Sigmoid colon (tissue), 7 donors: Measurements from ENCODE around the gene ITPRIPL1. TPM values are rescaled to one million over a fixed set of nuclear protein-coding genes. Genes with fewer than 3 reads are reported as not detected.

Source experiments
- DNase-seq: peaks from one replicate; pipeline ENCODE4 v3.0.0-alpha.2; 2019
- H3K27ac ChIP-seq, 4 donors: fragments of 200-600 bp; sonication (generic); one replicate each; pipeline ENCODE4 v1.5.1; 2016 to 2019; ENCODE audit warnings: mild to moderate bottlenecking in 1 of 4
- H3K27me3 ChIP-seq, 3 donors: fragments of 200-600 bp; sonication (generic); one replicate each; pipeline ENCODE4 v1.5.1; 2019; ENCODE audit warnings: mild to moderate bottlenecking in 1 of 3
- H3K36me3 ChIP-seq, 4 donors: fragments of 200-600 bp; sonication (generic); one replicate each; pipeline ENCODE4 v1.5.1; 2016 to 2019
- H3K4me1 ChIP-seq, 4 donors: fragments of 200-600 bp; sonication (generic); one replicate each; pipeline ENCODE4 v1.5.1; 2017 to 2019
- H3K4me3 ChIP-seq, 4 donors: fragments of 200-600 bp; sonication (generic); one replicate each; pipeline ENCODE4 v1.5.1; 2017 to 2019; ENCODE audit warnings: mild to moderate bottlenecking in 2 of 4, moderate library complexity in 1 of 4
- H3K9me3 ChIP-seq, 4 donors: fragments of 200-600 bp in 3 of 4; sonication (generic) in 3 of 4; one replicate each; pipeline versions ENCODE4 v1.5.1 to v1.6.1; 2013 to 2019
- CTCF ChIP-seq, 4 experiments: fragments of 450-650 bp in 3 of 4; fragments of 200-600 bp in 1 of 4; IDR thresholded peaks; one replicate each; pipeline ENCODE4 v1.5.1; 2016 to 2019; ENCODE audit warnings: antibody characterized with exemption in 4 of 4, mild to moderate bottlenecking in 3 of 4, moderate library complexity in 2 of 4
- EP300 ChIP-seq, 4 donors: sonication (generic); formaldehyde crosslinking; IDR thresholded peaks; one replicate each; pipeline ENCODE4 v1.6.1; 2017; ENCODE audit warnings: antibody characterized with exemption in 4 of 4
- POLR2A ChIP-seq, 2 donors: fragments of 450-650 bp; IDR thresholded peaks; one replicate each; pipeline ENCODE4 v1.6.1; 2016; ENCODE audit warnings: antibody characterized with exemption in 2 of 2, mild to moderate bottlenecking in 2 of 2, moderate library complexity in 2 of 2
- POLR2AphosphoS5 ChIP-seq, 4 donors: sonication (generic); formaldehyde crosslinking; IDR thresholded peaks; one replicate each; pipeline ENCODE4 v1.6.1; 2017; ENCODE audit warnings: antibody characterized with exemption in 4 of 4
- WGBS, 2 donors: extraction: QIAGEN DNeasy Blood & Tissue Kit; methylation state at CpG; one replicate each; pipeline ENCODE4 v1.1.7; 2013; 5-methylcytosine and 5-hydroxymethylcytosine counted together
- intact Hi-C: fragments of 100-400 bp; cut with DNase I; formaldehyde crosslinking; loops from one replicate; pipeline ENCODE4 v1.15.1; 2023
- polyA plus RNA-seq, 3 donors: library from polyadenylated mRNA; stranded (reverse); fragments of 200-250 nt; gene quantifications; one replicate each; pipeline ENCODE4 v1.2.3, GENCODE V29; 2013
- total RNA-seq, 4 donors: library from RNA; depleted of rRNA; stranded (reverse); fragments of >200 nt; gene quantifications; one replicate each; pipeline ENCODE4 v1.1.0, GENCODE V29; 2016
- donor health status: healthy with polysubstance abuse.
- donor health status: Bipolar disorder and iron deficiency.
- donor health status: healthy.

ITPRIPL1 gene
- total and polyA plus RNA-seq, 7 donors = 0.23 to 2.0 (median 0.83) TPM; not detected in 2

- H3K9me3 ChIP-seq = no peaks in the 10 kb centered on the region
- H3K27me3 ChIP-seq = no peaks in the 10 kb centered on the region
- H3K4me3 ChIP-seq = no peak overlapping the region
- TF ChIP-seq EP300 (IDR thresholded peaks at IDR 0.05) (no peak), POLR2AphosphoS5 (IDR thresholded peaks at IDR 0.05) (no peak), CTCF (IDR thresholded peaks at IDR 0.05) (no peak), POLR2A (IDR thresholded peaks at IDR 0.05) (no peak)
- peaks cover 68 to 100% (median 94%) of the 10 kb centered on the region in 4 donors for H3K36me3 ChIP-seq
- WGBS, 2 donors = 93 to 94% methylated on average over 5 of the region's 5 CpGs
- DNase-seq = no peak
- no peak overlapping the region for H3K27ac ChIP-seq
- intact Hi-C loops = no loop called here
- H3K4me1 ChIP-seq = peaks cover 0 to 4% (median 0%) of the 10 kb centered on the region in 4 donors
These were observed 28.2 kb upstream of the ITPRIPL1 start for GRCh38 chr2:96296925-96297324.

GRCh38 chr2:96301865-96302264 lies 23.3 kb upstream of the ITPRIPL1 start:
- Histone ChIP-seq H3K4me3 (no peak overlapping the region), H3K27ac (no peak overlapping the region), H3K4me1 (peaks cover 0 to 39% (median 15%) of the 10 kb centered on the region in 4 donors), H3K27me3 (no peaks in the 10 kb centered on the region), H3K36me3 (peaks cover 54 to 66% (median 60%) of the 10 kb centered on the region in 4 donors), H3K9me3 (no peaks in the 10 kb centered on the region)
- intact Hi-C loops = loop anchor here (5.0 kb wide), 1 partner anchor 205 kb away; the partner anchor contains the start of gene NEURL3
- no peak for DNase-seq
- TF ChIP-seq POLR2AphosphoS5 (IDR thresholded peaks at IDR 0.05) = no peak
- no peak for TF ChIP-seq EP300 (IDR thresholded peaks at IDR 0.05)
- no peak for TF ChIP-seq CTCF (IDR thresholded peaks at IDR 0.05)
- no peak for TF ChIP-seq POLR2A (IDR thresholded peaks at IDR 0.05)
- WGBS, 2 donors = 79 to 91% methylated on average over 1 of the region's 1 CpG

- H3K4me1 ChIP-seq = peaks cover 0 to 39% (median 15%) of the 10 kb centered on the region in 4 donors
- intact Hi-C loops = loop anchor here (2.0 to 5.0 kb wide), 3 partner anchors 30 to 203 kb away; partner anchors contain the start of genes CIAO1, NCAPH and NEURL3
- no peak for DNase-seq
- peaks cover 26 to 38% (median 33%) of the 10 kb centered on the region in 4 donors for H3K36me3 ChIP-seq
- no peak for TF ChIP-seq CTCF (IDR thresholded peaks at IDR 0.05)
- TF ChIP-seq POLR2A (IDR thresholded peaks at IDR 0.05) = no peak
- no peak for TF ChIP-seq POLR2AphosphoS5 (IDR thresholded peaks at IDR 0.05)
- no peak for TF ChIP-seq EP300 (IDR thresholded peaks at IDR 0.05)
- peak overlapping the region; percentile 84 to 88 (median 85) for H3K27ac ChIP-seq
- H3K9me3 ChIP-seq = no peaks in the 10 kb centered on the region
- WGBS, 2 donors = 67 to 71% methylated on average over 11 of the region's 11 CpGs
- peak overlapping the region; percentile 79 to 98 (median 87) for H3K4me3 ChIP-seq
- no peaks in the 10 kb centered on the region for H3K27me3 ChIP-seq
These were observed 20.5 kb upstream of the ITPRIPL1 start for GRCh38 chr2:96304606-96305005.

GRCh38 chr2:96305091-96305978 lies 19.8 kb upstream of the ITPRIPL1 start, which contains the start of gene SNRNP200:
Gene SNRNP200, minus strand, starts transcription at chr2:96305546. Its CDS starts 109 bp downstream, at chr2:96305437.
- Histone ChIP-seq H3K36me3 (peaks cover 26 to 31% (median 29%) of the 10 kb centered on the region in 4 donors), H3K4me1 (peaks cover 0 to 39% (median 15%) of the 10 kb centered on the region in 4 donors), H3K9me3 (no peaks in the 10 kb centered on the region), H3K4me3 (peak within 1 kb of the TSS; percentile 79 to 98 (median 87)), H3K27ac (peak within 1 kb of the TSS; percentile 84 to 88 (median 85)), H3K27me3 (no peaks in the 10 kb centered on the region)
- 1% methylated on average over 61 of the region's 61 CpGs for WGBS, 2 donors
- intact Hi-C loops = loop anchor here (2.0 kb wide), 2 partner anchors 29 to 39 kb away; partner anchors contain the start of genes CIAO1 and NCAPH
- TF ChIP-seq EP300 (IDR thresholded peaks at IDR 0.05) (no peak), POLR2A (IDR thresholded peaks at IDR 0.05) (peak; percentile 77 to 84), POLR2AphosphoS5 (IDR thresholded peaks at IDR 0.05) (peak; percentile 91 to 96 (median 94)), CTCF (IDR thresholded peaks at IDR 0.05) (no peak)
- DNase-seq = peak; percentile 93
